Measurements from ENCODE around the gene S100A5.
"Not testable (repeated sequence)": the region's sequence is repeated elsewhere in the genome, so short reads cannot be mapped to it uniquely, and the experiment has no call there.

The S100A5 gene

GRCh38 chr1:153566414-153567371, 26.0 kb upstream of the S100A5 start:
- DNase-seq, result peak; percentile 89 to 92

GRCh38 chr1:153565529-153566374, 25.0 kb upstream of the S100A5 start, which contains the start of gene S100A2:
S100A2 (minus strand) TSS chr1:153565844; CDS start chr1:153563877, 1,967 bp downstream.
- DNase-seq, result peak; percentile 77 to 80

DNA sequence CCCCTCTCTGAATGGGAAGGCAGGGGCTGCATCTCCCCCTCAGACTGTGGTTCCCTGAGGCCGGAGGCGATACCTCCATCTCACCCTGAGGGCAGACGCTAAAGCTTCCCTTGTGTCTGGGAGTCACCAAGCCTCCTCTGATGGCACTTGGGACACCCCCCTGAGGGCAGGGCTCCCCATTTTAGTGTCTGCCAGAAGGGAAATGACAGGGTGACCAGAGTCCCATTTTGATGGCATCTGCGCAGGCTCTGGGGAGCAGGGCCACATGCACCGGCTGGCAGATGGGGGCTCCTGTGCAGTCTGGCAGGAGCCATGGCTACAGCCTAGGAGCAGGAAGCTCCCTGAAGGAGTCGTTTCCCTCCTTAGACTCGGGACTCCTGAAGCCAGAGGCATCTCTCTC, 23.3 kb upstream of the S100A5 start:
- DNase-seq, result no peak

DNA sequence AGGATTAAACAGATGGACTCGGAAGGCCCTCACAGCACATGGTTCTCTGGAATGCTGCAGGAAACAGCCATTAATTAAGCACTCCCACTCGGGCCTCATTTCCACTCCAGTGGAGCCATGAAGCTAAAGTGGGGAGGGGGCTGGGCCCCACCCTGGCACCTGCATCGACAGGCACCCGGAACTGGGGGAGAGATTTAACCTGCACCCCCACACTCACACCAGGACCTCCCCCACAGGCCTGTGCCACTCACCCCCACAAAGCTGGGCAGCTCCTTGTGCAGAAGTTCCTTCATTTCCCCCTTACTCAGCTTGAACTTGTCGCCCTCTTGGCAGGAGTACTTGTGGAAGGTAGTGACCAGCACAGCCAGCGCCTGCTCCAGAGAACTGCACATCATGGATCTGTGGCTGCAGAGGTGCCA, 22.8 kb upstream of the S100A5 start:
- no peak for DNase-seq

- DNase-seq, result not testable (repeated sequence)
These were observed 21.3 kb upstream of the S100A5 start for GRCh38 chr1:153562021-153562420.

- DNase-seq, result no peak
These were observed 20.8 kb upstream of the S100A5 start for GRCh38 chr1:153561466-153561985.

DNA sequence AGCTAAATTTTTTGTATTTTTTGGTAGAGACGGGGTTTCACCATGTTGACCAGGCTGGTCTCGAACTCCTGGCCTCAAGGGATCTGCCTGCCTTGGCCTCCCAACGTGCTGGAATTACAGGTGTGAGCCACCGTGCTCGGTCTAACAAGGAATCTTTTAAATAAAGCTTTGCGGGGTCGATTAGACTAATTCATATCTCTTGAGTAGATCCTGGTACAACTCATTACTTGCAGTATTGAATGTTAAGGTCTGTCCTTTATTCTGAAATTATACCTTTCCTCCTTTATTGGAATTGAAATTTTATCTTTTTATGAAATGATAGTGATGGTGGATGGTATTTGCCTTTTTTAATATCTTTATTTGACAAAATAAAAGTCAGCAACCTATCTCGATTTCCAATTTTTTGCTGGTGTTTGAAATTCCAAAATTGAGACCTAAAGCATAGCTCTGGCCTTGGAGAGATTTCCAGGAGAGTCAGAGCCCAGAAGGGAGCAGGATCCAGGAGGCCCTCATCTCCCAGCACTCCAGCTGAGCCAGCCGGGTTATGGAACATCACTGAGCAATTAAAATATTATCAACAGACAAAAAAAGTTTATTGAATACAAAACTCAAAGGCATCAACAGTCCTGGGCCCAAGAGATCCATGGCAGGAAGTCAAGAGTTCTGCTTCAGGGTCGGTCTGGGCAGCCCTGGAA, 20.2 kb upstream of the S100A5 start:
- no peak for DNase-seq

DNA sequence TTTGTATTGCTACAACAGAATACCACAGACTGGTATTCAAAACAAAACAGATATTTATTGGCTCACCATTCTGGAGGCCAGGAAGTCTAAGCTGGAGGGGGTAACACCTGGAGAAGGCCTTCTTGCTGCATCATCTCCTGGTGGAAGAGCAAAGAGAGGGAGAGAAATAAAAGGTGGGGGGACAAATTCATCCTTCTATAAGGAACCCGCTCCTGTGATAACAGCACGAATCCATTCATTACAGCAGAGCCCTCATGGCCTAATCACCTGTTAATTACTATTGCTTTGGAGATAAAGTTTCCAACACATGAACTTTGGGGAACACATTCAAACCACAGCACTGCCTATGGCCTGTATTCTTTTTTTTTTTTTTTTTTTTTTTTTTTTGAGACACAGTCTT, 19.5 kb upstream of the S100A5 start:
- no peak for DNase-seq

DNA sequence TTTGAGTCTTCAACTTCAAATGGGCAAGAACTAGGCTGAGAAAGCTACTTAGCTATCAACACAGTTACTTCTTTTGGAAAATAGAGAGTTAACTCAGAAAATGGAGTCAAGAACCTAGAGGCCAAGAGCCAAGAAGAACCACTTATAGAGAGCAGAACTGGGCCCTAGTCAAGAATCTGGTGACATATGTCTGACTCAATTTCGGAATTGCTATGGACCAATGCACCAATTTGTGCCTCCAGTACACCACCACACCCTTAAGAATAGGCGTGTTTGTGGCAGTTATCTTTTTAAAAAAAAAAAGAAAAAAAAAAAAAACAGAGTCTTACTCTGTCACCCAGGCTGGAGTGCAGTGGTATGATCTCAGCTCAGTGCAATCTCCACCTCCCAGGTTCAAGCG, 17.1 kb upstream of the S100A5 start:
- DNase-seq, result no peak

DNA sequence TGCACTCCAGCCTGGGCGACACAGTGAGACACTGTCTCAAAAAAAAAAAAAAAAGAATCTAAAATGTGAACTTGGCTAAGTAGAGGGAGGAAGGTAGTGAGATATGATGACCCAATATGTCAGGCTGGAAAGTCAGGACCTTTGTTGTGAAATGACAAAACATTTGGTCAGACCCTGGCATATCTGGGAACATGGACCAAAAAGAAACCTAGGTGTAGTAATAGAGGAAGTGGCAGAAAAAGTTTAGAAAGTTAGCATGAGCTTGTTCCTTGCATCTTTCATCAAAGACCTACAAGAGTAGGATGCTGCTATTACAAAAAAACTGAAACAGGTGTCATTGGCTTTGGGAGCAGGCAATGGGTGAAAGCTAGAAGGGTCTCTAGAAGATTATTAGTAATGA, 15.6 kb upstream of the S100A5 start:
- no peak for DNase-seq

DNA sequence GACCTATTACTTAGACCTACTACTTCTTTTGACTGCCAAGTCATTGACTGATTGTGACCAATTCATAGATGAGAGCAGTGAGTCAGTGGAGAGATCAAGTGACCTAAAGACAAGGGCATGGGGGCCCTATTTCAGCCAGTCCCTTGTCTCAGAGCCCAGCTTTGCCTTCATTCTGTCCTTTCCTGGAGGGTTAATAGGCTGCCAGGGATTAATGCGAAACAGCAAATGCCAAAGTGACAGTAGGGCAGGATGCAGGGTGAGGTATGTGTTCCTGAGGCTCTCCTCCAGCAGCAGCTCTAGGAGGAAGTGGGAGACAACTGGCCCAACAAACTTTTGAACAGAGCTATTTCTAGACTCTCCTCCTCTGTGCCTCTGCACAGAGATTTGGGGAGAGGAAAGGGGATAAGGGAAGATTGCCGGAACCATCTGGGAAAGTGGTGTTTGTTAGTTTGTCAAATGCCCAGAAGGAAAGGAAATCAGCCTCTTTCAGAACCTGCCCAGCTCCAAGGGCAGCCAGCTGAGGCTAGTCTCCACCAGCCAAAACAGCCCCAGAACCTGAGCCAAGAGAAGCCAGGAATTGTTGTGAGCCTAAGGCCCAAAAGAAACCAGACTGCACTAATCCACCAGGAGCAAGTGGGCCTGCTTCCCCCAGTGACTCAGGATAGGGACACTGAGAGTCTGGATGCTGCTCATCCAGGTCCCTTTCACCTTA, 13.3 kb upstream of the S100A5 start:
- DNase-seq, result no peak

DNA sequence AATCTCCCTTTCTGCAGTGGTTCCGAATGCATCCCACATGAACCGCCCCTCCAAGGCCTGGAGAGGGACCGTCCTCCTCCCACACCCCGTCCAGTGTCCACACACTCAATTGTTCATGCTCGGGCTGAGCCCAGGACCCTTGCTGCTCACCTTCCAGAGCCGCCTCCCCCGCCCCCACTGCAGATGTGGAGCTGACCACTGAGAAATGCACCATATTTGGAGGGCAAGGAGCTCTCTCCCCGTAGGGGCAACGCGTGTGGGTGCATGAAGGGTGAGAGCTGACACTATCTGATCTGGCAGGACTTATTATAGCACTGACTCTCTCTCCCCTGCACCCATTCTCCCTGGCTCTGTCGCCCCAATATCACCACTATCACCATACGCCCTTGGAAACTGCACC, 12.4 kb upstream of the S100A5 start:
- no peak for DNase-seq

DNA sequence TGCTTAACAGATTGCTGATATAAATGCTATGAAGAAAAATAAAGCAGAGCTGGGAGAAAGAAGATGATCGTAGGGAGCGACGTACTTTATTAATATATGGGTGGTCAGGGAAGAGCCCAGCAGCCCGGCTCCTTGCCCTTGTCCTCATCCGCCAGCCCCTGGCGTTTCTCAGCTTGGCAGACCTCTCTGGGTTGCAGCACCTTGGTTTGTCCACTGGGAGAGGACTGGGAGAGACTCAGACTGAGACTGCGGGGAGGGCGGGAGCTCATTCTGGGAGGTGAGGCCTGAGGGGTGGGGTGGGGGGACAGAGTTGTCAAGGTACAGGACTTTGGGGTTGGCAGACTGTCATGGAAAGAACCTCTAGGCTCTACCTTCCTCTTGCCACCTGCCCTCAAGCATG, 11.6 kb upstream of the S100A5 start:
- DNase-seq, result no peak

- DNase-seq, result no peak
These were observed 10.2 kb upstream of the S100A5 start for GRCh38 chr1:153550827-153551500.

GRCh38 chr1:153550398-153550758, 9.6 kb upstream of the S100A5 start:
- DNase-seq, result no peak

DNA sequence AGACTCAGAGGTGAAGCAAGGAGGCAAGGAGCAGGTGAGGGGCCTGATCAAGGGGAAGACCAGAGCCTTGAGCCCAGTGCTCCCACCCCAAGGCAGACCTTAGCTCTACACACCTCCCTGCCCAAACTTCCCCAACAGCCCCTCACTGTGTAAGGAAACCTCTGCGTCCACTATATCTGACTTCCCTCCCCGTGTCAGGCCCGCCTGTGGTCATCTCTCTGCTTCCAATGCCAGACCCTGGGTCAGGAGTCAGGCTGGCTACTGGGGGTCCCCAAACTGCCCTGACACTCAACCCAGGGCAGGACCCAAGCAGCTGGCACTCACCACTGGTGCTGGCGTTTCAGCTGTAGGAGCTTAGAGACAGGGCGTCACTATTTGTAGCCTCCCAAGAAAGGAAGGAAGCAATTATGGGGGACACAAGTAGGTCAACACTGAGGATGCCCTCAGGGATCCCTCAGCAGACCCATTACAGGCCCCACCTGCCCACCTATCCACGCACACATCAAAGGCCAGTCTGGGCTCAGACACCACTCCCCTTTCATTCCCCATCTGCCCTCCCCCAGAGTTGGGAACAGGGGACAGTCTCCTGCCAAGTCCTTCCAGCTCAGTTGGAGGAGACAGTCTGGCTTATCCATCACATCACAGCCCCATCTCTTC, 9.1 kb upstream of the S100A5 start:
- no peak for DNase-seq

DNA sequence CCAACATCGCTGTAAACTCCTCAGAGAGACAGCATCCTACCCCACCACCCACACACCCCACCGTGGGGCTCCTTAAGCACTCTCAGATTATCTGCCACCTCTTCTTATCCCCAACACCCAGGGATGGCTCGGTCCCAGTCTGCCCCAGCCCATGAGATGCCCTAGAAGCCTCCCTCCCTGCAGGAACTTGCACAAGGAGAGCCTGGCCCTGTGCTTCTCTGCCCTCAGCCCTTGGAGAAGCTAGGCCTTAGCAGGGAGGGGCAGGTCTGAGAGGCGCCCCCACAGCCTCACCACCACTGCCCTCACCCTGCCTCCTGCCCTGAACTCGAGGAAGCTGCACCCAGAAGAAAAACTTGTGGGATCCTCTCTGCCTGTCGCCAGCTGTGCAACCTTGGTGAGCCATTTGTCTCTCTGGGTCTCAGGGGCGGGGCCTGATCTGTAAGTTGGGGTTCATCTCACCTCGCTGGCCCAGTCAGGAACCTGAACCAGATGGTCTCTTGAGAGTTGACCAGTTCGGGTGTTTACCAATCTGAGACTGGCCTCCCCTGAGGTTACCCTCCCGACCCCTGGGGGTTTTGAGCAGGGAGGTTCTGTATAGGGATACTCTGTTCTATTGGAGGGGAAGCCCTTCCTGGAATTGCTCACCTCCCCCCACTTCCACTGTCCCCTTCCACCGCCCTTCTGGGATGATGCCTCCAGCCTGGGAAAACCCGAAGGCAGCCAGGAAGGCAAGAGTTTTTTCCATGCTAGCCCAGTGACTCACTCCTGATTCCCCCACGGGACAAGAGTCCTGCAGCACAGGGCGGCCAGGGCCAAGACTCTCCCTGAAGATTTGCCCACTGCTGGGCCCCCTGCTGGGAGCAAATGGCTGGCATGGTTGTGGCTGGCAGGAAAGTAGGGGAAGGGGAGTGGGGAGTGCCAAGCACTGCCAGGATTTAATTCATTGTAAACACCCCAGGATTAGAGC, 8.3 kb upstream of the S100A5 start, which contains the start of gene S100A3:
TSS of gene S100A3 (minus strand) at position 537 of the 967 bp plus-strand sequence. CDS start 773 bp downstream, outside the sequence.
- no peak for DNase-seq

DNA sequence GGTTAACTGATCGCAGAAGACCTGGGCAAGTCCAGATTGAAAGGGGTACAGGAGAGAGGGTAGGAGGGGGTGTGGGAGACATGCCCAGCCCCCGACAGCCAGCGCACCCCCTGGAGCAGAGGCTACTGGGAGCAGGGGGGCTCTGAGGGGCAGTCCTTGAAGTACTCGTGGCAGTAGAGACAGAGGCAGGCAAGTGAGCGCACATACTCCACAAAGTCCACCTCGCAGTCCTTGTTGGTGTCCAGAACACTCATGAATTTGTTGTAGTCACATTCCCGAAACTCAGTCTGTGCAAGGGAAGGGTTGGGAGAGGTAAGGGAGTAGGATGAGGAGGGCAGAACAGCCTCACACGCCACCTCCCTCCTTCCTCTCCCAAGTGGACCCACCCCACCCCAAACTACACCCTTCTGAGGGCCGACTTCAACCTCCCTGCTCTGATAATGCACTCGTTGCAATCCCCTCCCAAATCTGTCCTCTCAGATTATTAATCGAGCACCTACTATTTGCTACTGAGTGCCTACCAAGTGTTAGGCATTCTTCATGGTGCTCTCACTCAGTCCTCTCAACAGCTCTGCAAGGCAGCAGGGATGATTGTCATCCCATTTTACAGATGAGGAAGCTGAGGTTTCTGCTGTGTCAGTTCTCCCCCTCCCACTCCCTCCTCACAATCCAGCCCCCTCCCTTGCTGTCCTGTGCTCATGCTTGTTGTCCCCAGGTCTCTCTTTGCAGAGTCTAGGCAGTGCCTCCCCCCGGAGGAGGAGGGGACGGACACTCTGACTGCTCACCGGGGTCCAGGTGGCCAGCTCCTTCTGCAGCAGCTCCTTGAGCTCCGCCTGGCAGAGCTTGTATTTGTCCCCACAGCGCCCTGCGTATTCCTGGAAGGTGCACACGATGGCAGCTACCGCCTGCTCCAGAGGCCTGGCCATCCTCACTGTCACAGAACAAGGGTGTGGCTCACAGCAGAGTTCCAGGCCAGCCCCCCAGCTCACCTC, 7.1 kb upstream of the S100A5 start:
- DNase-seq, result no peak
